NCI-H1436 (cell line): Measurements from ENCODE around the gene CENPL.
"Not testable (repeated sequence)": the region's sequence is repeated elsewhere in the genome, so short reads cannot be mapped to it uniquely, and the experiment has no call there.

Experiments
- DNase-seq: peaks from one replicate; lab custom pipeline; 2025; lab: John Stamatoyannopoulos, UW

CENPL gene, protein sequence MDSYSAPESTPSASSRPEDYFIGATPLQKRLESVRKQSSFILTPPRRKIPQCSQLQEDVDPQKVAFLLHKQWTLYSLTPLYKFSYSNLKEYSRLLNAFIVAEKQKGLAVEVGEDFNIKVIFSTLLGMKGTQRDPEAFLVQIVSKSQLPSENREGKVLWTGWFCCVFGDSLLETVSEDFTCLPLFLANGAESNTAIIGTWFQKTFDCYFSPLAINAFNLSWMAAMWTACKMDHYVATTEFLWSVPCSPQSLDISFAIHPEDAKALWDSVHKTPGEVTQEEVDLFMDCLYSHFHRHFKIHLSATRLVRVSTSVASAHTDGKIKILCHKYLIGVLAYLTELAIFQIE

DNA sequence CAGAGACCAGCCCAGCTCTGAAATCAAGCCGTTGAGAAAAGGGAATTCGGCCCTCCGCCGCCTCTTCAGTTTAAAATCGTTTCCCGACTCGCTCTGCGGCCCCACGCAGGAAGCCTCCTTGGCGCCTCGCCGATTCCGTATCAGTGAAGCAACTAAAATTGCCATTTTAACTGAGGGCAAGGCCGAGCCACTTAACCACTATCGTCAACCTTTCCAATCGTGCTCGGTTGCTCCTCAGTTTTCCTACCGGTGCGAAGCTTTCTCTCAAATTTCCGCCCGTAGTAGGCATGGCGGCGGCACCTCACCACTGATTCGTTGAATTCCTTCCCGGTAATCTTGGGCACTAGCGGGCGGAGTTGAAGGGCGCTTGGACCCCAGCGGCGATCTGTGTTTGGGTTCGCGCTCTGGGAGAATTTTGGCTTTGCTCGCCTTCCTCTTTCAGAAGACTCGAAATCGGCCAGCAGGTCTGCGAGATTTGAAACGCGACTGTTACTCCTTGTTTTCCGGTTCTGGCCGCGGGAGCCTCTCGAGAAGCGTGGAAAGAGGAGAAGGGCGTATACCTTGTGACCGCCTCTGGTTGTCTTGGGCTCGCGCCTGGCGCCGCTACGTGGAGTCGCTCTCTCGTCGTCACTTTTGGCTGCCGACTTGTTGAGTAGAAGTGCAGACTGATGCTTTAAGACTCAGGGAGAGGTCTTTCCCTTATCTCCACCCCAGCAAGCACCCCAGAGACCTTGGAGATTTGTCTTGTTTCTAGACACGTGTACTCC is at the start of gene CENPL, which contains the start of gene DARS2:
Gene CENPL, minus strand, starts transcription at position 569 of the 767 bp plus-strand sequence. CDS start 13,584 bp downstream, outside the sequence.
Gene DARS2, plus strand, starts transcription at position 359 of the 767 bp plus-strand sequence. CDS start 557 bp downstream, outside the sequence.
- peak; percentile 95 for DNase-seq

DNA sequence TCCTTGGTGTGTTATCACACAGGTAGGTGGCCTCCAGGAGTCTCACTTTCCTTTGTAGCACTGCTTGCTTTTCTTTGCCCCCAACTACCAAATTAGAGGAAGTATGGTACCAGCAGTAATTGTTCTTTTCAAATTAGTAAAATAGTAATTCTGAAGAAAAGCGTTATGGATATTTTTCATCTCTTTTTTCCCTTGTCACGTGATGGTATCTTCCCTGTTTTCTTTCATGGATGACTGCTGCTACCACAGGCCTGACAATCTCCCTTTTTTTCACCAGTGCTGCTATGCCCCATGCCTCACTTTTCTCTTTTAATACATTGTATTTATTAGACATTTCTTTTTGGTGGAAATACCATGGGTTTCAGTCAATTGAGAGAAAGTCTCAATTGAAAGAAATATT is 46.8 kb upstream of the CENPL start:
- no peak for DNase-seq

DNA sequence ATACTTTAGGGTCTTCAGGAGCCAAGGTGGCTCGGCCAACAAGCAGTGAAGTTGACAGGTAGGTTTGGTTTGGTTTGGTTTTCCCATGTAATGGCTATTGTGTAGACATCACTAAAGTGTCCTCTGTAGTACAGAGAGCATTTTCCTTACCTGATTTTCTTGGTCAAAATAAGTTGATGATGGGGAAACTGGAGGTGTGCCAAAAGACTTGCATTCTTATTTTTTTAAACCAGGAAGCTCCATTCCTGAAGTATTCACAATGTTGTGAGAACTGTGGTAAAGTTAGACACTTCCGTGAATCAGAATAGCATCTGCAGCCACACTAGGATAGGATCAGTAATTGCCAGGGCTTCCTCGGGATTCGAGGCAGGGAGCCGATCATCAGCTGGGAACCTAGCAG is 46.4 kb upstream of the CENPL start:
- DNase-seq = no peak

DNA sequence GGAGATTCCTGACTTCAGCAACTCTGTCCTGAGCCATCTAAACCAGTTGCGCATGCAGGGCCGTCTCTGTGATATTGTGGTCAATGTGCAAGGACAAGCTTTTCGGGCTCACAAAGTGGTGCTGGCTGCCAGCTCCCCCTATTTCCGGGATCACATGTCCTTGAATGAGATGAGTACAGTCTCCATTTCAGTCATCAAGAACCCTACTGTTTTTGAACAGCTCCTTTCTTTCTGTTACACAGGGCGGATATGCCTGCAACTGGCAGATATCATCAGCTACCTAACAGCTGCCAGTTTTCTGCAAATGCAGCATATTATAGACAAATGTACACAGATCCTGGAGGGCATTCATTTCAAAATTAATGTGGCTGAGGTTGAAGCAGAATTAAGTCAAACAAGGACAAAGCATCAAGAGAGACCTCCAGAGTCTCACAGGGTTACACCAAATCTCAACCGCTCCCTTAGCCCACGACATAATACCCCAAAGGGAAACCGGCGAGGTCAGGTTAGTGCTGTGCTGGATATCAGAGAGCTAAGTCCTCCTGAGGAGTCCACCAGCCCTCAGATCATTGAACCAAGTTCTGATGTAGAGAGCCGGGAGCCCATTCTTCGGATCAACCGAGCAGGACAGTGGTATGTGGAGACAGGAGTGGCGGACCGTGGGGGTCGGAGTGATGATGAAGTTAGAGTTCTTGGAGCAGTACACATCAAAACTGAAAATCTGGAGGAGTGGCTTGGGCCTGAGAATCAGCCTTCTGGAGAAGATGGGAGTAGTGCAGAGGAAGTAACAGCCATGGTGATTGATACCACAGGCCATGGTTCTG is 45.8 kb upstream of the CENPL start:
- DNase-seq = no peak

DNA sequence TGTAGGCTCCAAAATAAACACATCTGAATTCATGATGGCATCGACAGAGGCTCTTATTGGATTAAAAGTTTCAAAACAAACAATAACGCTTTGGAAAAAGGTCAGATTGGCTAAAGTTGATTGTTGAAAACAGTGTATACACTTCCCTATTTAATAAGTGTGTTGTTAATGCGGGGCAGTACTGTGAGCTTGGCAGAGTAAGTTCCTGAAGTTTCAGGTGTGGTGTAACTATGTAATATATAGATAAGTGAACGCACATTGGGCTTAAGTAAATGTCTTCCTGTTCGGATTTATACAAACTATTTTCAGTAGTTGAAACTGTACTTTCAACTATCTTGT is 44.3 kb upstream of the CENPL start:
- no peak for DNase-seq

DNA sequence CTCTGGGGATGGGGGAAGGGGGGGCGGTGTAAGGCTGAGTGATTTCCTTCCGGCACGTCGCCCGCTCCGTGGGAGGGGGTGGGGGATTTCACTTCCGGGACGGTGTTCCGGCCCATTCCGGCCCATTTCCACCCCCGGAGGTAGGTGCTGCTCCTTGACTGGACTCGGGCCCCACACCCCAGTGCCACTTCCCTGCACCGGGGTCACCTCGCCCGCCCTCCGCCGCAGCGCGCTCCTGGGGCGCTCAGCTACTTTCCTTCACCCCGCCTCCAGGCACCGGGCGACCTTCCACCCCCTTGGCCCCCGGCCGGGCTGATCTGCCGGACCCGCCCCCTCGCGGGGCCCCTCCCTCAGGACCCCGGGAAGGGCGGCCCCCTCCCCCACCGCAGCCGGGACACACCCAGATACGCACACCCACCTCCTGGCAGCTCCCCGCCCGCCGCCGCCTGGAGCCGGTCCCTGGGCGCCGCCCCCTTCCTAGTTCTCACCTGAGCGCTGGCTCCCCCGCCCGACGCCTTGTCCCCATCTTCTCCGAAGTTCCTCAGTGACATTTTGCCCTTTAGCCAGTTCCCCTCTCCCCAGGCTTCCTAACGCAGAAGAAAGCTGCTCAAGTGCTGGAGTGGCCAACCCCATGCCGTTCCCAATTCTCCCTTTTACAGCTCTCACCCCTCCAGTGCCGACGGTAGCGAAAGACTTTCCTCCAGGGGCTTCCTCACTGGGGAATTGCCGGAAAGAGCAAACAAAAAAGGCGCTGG is 43.8 kb upstream of the CENPL start, which contains the start of gene ZBTB37:
Gene ZBTB37, plus strand, starts transcription at position 115 of the 755 bp plus-strand sequence. CDS start 1,846 bp downstream, outside the sequence.
- DNase-seq = peak; percentile 87

DNA sequence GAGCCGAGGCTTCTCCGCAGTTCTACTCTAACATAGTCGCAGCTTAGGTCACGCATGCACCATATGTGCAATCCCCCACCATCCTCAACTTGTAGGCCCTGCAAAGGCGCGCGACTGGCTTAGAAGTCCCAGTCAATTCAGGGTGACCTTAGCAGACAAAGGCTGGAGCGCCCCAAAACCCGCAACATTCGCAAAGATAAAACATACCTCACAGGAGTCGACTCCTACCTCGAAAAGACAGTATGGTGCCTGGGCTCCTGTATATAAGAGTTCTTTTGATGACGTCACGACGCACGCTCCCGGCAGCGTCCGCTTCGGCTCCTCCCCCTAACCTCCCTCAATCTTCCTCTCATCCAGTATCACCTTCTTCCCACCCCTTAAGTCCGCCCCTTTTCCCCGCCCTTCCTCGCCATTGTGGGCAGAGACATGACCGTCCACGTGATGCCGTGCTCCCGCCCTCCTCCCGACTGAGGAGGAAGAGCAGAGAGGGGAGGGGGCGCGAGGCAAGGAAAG is 43.1 kb upstream of the CENPL start, which contains the start of gene GAS5:
Gene GAS5, minus strand, starts transcription at position 237 of the 513 bp plus-strand sequence.
- peak; percentile 99 for DNase-seq

DNA sequence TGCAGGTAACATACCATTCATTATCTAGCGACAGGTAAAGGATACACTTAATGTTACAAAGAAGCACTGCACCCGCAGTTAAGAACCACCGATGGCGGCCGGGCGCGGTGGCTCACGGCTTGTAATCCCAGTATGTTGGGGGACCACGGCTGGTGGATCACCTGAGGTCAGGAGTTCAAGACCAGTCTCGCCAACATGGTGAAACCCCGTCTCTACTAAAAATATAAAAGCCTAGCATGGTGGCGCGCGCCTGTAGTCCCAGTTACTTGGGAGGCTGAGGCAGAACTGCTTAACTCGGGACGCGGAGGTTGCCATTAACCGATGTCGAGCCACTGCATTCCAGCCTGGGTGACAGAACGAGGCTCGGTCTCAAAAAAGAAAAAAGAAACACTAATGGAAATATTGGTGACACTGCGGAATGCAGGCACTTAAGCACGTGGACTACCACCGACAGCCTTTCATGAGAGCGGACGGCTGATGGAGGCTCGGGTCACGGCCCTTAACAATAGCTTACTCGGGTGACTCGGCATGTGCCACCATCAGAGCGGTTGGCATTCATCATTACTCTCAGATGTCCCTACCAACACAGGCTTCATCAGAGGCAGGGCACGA is 42.6 kb upstream of the CENPL start:
- DNase-seq = no peak

DNA sequence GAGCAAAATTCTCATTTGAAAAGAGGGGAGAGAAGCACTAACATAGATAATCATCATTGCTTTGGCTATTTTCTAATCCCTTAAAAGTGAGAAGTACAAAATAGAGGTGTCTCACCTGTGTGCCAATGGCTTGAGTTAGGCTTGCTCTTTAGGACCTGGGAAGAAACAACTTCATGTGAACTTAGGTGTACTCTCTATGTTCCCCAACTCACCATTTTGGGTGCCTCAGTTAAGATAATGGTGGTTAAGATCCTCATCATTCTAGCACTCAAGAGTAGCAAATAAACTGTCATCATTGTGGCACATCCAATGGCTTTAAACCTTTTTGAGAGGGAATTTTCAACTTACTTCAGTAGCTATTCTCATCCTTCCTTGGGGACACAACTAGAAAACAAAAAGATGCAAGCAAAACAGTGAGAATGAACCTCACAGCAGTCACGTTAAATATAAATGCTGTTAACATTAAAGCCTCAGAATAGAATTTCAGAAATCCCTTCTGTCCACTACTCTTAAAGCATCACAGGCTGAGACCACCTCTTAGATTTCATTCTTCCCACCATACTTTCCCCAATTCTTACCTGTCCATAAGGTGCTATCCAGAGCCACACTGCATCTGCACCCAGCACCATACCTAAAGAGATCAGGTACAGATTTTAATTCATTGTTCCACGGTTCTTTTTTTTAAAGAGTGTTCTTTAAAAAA is 41.9 kb upstream of the CENPL start:
- DNase-seq = no peak

DNA sequence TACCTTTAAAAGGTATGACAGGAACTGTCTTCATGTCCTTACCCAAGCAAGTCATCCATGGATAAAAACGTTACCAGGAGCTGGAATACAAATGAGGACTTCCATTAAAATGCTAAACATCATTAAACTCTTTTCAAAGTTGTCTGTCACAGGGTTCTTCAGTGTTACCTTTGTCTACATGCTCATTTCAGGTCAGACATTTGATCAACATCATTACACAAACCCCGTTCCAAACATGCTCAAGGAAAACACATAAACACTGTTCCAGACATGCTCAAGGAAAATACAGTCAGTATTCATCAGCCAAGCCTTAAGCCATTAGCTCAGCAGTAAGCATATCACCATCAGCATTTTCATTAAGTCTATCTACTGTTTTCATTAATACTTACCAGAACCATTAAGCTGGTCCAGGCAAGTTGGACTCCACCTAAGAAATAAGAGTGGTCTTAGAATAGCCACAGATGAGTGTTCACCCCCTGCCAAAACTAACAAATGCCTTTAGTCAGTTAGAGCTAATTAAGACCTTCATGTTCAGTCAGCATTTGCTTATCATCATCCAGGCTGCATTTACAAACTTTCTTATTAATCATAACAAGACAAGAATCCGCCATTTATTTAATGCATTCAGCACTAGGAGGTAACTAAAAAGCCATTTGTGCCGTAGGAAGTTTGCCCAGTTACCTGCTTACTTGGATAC is 40.9 kb upstream of the CENPL start:
- DNase-seq = no peak

DNA sequence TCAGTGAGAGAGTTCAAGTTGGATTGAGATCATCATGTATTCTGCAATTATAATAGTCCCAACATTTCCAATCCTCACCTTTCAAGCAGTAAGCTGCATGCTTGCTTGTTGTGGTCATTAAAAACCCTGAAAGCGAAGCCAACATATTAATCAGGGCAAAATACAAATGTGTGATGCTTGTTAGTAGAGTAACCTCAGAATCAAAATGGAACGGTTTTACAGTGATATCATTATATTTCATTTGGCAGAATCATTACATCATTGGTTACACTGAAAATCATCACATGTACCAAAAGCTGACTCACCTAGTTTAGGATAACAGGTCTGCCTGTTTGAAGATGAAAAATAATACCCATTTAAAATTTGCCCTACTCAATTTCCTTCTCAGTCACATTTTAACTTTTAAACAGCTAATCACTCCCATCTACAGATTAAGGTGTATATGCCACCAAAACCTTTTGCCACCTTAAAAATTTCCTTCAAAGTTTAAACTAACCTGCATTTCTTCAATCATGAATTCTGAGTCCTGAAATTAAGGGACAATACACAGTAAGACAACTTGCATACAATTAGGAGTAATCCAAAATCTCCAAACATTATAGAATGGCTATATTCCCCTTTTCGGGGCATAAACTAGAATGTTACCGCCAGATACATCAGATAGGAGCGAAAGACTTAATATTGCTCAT is 39.6 kb upstream of the CENPL start:
- no peak for DNase-seq

DNA sequence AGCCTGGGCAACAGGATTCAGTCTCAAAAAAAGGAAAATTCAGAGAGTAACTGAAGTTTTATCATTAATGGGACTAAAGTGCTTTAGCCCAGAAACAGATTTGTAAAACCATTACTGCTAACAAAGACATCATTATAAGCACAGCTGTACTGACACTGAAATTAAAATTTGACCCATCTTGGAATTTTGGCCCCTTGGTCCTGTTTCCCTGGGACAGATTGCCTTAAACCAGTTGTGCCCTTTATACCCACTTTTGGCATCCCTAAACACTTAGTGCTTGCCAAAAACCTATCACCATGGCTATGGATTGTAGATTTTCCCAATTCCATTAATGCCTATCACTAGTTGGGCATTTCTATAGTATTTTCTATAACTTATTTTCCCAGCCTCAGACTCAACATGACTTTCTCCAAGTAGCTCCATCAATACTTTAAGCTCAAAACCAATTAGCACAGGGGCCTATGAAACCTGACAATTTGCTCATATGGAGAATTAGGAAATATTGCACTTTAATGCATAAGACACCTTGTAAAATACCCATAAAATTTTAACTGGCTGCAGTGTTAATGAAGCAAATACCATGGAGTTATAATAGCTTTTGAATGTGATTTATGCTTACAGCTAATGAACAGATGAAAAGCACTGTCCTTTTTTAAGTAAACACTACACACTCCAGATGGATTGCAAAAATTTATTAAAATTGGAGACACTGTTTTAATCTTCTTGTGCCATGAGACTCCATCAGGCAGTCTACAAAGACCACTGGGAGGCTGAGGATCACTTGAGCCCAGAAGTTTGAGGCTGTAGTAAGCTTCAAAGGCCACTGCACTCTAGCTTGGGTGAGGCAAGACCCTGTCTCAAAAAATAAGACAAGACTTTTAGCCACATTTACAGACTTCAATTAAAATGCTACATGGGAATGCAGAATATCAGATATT is 38.8 kb upstream of the CENPL start:
- no peak for DNase-seq

DNA sequence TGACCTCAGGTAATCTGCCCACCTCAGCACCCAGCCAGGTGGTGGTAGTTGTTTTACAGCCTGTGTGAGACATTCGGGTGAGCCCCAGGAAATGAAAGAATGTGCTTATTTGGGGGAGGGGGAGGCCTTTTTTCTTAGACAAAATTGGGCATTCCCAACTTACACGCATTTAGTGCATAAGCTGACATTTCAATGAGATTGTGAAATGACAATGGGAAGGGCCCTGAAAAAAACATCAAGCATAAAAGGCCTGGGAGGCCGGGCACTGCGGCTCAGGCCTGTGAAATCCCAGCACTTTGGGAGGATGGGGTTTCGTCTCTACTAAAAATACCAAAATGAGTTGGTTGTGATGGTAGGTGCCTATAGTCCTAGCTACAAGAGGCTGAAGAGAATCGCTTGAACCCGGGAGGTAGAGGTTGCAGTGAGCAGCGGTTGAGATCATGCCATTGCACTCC is 38.1 kb upstream of the CENPL start:
- DNase-seq = no peak

DNA sequence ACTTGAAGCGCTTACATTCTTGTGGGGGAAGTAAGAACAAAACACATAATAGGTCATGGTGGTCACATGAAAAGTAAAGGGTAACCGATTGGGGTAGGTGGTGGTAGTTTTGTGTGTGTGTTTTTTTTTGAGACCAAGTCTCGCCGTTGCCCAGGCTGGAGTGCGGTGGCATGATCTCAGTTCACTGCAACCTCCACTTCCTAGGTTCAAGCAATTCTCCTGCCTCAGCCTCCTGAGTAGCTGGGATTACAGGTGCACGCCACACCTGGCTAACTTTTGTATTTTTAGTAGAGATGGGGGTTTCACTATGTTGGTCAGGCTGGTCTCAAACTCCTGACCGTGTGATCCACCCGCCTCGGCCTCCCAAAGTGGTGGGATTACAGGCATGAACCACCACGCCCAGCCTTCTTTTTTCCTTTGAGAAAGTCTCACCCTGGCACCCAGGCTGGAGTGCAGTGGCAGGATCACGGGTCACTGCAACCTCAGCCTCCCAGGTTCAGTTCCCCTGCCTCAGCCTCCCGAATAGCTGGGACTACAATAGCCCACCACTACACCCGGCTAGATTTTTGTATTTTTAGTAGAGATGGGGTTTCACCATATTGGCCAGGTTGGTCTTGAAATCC is 37.6 kb upstream of the CENPL start:
- not testable (repeated sequence) for DNase-seq

DNA sequence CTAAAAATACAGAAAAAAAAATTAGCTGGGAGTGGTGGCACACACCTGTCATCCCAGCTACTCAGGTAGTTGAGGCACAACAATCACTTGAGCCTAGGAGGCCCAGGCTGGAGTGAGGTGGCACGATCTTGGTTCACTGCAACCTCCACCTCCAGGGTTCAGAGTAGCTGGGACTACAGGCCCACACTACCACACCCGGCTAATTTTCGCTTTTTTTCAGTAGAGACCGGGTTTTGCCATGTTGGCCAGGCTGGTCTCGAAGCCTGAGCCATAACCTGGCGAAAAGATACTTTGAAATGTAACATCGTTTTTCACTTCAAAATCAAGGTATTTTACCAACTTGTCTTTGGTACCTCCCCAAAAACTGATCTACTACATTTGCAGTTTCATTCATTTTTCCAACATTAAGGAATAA is 37.1 kb upstream of the CENPL start:
- DNase-seq = no peak

DNA sequence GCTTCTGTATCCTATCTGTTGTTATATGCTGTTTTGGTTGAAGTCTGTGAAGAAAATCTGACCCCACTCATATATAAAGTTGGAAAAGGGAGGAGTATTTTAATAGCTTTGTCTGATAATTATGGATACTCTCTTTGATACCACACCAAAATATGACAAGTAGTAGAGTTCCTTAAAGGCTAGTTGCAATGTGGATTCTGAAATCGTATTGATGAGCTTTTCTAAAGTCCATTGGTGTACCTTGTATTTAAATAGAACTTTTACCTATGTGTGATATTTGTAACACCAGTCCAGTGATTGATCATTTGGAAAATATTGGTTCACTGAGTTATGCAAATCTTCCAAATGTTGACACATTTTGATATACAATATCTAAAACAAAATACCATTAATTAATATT is 35.4 kb upstream of the CENPL start:
- DNase-seq = no peak

DNA sequence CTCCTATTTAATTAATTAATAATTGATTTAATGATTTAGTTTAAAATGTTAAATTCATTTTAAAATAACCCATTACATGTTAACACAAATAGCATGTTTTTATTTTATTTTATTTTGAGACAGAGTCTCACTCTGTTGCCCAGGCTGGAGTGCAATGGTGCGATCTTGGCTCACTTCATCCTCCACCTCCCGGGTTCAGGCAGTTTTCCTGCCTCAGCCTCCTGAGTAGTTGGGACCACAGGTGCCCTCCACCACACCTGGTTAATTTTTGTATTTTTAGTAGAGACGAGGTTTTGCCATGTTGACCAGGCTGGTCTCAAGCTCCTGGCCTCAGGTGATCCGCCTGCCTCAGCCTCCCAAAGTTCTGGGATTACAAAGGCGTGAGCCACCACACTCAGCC is 34.9 kb upstream of the CENPL start:
- not testable (repeated sequence) for DNase-seq
